ENCODE results near the gene EXOC3L2.
"Not testable (repeated sequence)": the region's sequence is repeated elsewhere in the genome, so short reads cannot be mapped to it uniquely, and the experiment has no call there.

The EXOC3L2 gene

DNA sequence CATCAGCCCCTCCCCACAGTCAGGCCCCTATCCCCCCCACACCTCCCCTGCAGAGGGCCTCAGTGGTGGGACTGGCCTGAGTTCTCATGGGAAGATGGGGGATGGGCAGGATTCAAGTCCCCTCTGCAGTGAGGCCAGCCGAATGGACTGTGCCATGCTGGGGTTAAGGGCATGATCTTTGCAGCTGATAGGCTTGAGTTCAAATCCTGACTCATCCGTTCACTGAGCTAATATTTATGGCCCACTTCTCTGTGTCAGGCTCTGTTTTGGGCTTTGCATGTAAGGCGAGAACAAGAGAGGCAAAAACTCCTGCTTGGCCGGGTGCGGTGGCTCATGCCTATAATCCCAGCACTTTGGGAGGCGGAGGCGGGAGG, 26.5 kb upstream of the EXOC3L2 start:
- TF ChIP-seq, protein P1, sequence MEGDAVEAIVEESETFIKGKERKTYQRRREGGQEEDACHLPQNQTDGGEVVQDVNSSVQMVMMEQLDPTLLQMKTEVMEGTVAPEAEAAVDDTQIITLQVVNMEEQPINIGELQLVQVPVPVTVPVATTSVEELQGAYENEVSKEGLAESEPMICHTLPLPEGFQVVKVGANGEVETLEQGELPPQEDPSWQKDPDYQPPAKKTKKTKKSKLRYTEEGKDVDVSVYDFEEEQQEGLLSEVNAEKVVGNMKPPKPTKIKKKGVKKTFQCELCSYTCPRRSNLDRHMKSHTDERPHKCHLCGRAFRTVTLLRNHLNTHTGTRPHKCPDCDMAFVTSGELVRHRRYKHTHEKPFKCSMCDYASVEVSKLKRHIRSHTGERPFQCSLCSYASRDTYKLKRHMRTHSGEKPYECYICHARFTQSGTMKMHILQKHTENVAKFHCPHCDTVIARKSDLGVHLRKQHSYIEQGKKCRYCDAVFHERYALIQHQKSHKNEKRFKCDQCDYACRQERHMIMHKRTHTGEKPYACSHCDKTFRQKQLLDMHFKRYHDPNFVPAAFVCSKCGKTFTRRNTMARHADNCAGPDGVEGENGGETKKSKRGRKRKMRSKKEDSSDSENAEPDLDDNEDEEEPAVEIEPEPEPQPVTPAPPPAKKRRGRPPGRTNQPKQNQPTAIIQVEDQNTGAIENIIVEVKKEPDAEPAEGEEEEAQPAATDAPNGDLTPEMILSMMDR (IDR thresholded peaks at IDR 0.05; ENCODE audit: extremely low read depth, insufficient read depth, missing control alignments), result no peak

GRCh38 chr19:45271098-45271734, 26.0 kb upstream of the EXOC3L2 start:
- DNase-seq (ENCODE audit: low spot score), result no peak
- in situ Hi-C loops (cut with MboI; ENCODE audit: low pct_unique_long_range_greater_than_20kb, low sequenced_read_pairs, unreplicated experiment), result no loop called here
- TF ChIP-seq, protein P1 (IDR thresholded peaks at IDR 0.05; ENCODE audit: extremely low read depth, insufficient read depth, missing control alignments), result no peak

More for the DNA sequence above, 26.5 kb upstream of the EXOC3L2 start:
- DNase-seq (ENCODE audit: low spot score), result no peak
- in situ Hi-C loops (cut with MboI; ENCODE audit: low pct_unique_long_range_greater_than_20kb, low sequenced_read_pairs, unreplicated experiment), result no loop called here

DNA sequence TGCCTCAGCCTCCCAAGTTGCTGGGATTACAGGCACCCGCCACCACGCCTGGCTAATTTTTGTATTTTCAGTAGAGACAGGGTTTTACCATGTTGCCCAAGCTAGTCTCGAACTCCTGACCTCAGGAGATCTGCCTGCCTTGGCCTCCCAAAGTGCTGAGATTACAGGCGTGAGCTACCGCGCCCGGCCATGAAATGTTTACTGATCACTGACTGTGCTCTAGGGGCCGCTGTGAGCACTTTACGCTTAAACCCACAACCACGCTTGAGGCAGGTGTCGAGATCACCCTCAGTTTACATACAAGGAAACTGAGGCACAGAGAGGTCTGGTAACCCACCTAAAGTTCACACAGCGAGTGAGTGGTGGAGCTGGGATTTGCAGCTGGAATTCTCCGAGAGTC, 24.7 kb upstream of the EXOC3L2 start:
- not testable (repeated sequence) for DNase-seq (ENCODE audit: low spot score)

GRCh38 chr19:45267296-45267695, 22.1 kb upstream of the EXOC3L2 start:
- in situ Hi-C loops (cut with MboI; ENCODE audit: low pct_unique_long_range_greater_than_20kb, low sequenced_read_pairs, unreplicated experiment), result no loop called here
- DNase-seq (ENCODE audit: low spot score), result no peak

More for the DNA sequence above, 24.7 kb upstream of the EXOC3L2 start:
- in situ Hi-C loops (cut with MboI; ENCODE audit: low pct_unique_long_range_greater_than_20kb, low sequenced_read_pairs, unreplicated experiment), result not testable (repeated sequence)

DNA sequence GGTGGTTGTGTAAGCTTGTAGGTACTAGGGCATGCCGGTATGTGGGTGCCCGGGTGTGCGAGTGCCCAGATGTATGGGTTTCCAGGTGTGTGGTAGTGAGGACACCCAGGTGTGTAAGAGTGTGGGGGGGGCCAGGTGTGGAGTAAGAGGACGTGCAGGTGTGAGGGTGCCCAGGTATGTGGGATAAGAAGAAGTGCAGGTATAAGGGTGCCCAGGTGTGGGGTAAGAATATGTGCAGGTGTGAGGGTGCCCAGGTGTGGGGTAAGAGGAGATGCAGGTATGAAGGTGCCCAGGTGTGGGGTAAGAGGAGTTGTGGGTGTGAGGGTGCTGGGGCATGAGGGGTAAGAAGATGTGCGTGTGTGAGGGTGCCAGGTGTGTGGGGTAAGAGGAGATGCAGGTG, 20.2 kb upstream of the EXOC3L2 start:
- in situ Hi-C loops (cut with MboI; ENCODE audit: low pct_unique_long_range_greater_than_20kb, low sequenced_read_pairs, unreplicated experiment), result no loop called here
- TF ChIP-seq, protein P1 (IDR thresholded peaks at IDR 0.05; ENCODE audit: extremely low read depth, insufficient read depth, missing control alignments), result no peak

More at GRCh38 chr19:45267296-45267695, 22.1 kb upstream of the EXOC3L2 start:
- TF ChIP-seq, protein P1 (IDR thresholded peaks at IDR 0.05; ENCODE audit: extremely low read depth, insufficient read depth, missing control alignments), result no peak

GRCh38 chr19:45264781-45265317, 19.6 kb upstream of the EXOC3L2 start:
- in situ Hi-C loops (cut with MboI; ENCODE audit: low pct_unique_long_range_greater_than_20kb, low sequenced_read_pairs, unreplicated experiment), result no loop called here
- TF ChIP-seq, protein P1 (IDR thresholded peaks at IDR 0.05; ENCODE audit: extremely low read depth, insufficient read depth, missing control alignments), result no peak
- DNase-seq (ENCODE audit: low spot score), result no peak

More for the DNA sequence above, 20.2 kb upstream of the EXOC3L2 start:
- DNase-seq (ENCODE audit: low spot score), result no peak

DNA sequence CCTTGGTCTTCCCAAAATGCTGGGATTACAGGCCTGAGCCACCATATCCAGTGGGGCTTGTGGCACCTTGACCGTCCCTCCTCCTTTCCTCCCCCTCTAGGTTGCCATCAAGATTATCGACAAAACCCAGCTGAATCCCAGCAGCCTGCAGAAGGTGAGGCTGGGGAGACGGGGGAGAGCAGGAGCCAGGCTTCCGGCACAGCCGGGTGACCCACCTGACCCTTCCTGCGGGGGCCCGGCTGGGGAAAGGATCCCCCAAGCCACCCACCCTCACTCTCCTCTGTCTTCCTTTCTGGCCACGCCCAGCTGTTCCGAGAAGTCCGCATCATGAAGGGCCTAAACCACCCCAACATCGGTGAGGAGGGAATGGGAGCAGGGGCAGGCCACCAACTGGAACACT, 17.8 kb upstream of the EXOC3L2 start:
- in situ Hi-C loops (cut with MboI; ENCODE audit: low pct_unique_long_range_greater_than_20kb, low sequenced_read_pairs, unreplicated experiment), result no loop called here
- no peak for DNase-seq (ENCODE audit: low spot score)
- TF ChIP-seq, protein P1 (IDR thresholded peaks at IDR 0.05; ENCODE audit: extremely low read depth, insufficient read depth, missing control alignments), result no peak
